GM04504 (cell line): Measurements from ENCODE around the gene COX4I2.
"Not testable (repeated sequence)": the region's sequence is repeated elsewhere in the genome, so short reads cannot be mapped to it uniquely, and the experiment has no call there.

Experiments used
- DNase-seq: peaks from one replicate; pipeline ENCODE4 v3.0.0-alpha.2; 2012; ENCODE audit warnings: low read depth

Gene COX4I2

DNA sequence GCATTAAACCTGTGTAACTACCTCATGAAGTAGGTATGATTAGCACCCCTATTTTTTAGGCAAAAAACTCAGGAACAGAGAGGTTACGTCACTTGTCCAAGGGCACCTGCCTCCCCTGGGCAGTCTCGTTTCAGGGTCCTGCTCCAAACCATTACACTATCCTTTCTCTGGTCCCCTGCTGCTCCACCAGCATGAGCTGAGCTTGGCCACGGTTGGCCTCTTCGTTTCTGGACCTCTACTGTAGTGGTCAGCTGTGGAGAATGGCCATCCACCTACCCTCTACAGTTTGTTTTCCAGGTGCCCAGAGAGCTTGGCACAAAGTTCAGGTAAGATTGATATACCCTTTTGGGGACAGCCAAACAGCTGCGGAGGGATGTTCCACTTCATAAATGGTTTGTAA, 16.8 kb downstream of the COX4I2 start:
- DNase-seq, result no peak

DNA sequence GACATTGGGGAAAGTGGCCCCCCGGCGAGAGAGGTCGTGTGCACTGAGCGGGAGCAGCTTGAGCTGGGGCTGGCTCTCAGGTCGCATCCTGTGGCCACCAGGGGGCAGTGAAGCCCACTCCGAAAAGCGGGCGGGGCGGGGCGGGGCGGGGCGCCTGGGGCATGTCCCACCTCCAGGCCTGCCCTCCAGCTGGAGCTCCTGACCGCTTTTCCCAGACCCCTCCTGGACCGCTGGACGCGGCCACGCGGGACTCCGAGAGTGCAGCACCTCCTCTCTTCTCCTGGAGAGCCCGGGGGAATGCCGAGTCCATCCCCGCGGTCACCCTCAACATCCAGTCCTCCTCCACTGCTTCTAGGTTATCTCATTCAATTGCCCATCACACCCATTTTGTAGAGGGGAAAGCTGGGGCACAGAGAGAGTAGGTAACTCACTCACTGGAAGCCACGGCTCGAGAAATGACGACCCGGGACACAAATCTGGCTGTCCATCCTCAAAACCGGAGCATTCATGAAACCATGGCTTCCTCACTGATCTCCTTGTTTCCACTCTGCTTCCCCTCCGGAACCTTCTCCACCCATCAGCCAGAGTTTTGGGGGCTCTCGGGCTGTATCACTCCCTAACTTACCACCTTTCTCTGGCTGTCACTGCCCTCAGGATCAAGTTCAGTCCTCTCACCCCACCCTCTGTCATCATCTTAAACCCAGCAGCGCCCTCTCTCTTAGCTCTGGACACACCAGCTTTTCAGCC, 24.1 kb downstream of the COX4I2 start:
- peak; percentile 48 for DNase-seq

DNA sequence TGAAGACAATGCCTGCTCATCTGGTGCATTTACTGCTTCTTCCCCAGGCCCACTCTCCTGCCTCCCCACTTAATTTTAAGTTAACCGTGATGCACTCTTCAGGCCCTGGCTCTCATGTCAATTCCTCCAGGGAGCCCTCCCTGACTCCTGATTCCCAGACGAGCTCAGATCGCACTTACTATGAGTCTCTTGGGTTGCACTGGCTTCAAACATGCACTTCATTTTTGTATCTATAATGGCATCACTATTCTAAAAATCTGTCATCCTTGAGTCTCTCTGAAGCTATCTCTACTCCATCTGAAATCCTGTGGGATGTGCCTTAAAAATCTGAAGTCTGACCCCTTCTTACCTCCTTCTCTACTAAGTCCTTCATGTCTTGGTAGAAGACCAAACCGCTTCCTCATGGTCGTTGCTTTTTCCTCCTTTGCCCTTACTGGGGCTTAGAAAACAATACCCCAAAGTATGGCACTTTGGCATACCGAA, 24.7 kb downstream of the COX4I2 start:
- DNase-seq, result peak; percentile 17

DNA sequence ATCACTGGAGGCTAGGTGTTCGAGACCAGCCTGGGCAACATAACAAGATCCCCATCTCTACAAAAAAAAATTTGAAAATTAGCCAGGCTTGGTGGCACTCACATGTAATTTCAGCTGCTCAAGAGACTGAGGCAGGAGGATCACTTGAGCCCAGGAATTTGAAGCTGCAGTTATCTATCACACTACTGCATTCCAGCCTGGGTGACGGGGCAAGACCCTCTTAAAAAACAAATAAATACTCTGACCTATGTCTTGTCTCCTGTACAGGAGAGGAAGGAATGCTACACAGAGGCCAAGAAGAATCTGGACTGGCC, 25.8 kb downstream of the COX4I2 start:
- DNase-seq, result no peak

DNA sequence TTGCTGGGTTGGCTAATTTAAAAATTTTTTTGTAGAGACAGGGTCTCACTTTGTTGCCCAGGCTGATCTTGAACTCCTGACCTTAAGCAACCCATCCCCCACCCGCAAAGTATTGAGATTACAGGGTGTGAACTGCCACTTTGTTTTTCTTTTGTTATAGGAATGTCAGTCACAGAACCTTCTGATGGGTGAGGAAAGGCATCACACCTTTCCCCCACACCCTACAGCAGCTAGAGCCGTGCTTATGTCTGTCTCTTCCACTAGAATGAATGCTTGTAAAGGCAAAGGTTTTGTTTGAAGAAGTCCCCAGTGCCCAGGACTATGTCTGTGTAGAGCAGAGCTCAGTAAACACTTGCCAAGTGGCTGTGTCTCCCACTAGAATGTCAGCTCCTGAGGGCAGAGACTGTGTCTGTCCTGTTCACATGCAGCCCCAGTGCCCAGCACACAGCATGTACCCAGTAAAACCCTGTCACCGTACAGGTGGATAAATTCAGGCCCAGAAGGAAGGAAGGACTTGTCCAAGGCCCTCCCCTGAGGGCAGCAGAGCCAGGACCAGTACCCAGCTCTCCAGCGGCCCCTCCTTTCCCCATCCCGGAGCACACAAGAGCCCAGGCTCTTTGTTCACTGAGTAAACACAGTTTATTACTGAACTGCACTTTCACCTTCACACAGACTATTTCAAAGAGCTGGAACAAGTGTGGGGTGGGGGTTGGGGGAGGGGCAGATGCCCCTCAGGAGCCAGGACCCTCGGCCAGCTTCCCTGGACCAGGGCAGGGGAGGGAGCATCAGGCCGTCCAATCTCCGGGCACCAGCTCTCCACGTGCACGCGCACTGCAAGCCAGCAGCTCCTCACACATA, 26.4 kb downstream of the COX4I2 start:
- DNase-seq, result no peak

DNA sequence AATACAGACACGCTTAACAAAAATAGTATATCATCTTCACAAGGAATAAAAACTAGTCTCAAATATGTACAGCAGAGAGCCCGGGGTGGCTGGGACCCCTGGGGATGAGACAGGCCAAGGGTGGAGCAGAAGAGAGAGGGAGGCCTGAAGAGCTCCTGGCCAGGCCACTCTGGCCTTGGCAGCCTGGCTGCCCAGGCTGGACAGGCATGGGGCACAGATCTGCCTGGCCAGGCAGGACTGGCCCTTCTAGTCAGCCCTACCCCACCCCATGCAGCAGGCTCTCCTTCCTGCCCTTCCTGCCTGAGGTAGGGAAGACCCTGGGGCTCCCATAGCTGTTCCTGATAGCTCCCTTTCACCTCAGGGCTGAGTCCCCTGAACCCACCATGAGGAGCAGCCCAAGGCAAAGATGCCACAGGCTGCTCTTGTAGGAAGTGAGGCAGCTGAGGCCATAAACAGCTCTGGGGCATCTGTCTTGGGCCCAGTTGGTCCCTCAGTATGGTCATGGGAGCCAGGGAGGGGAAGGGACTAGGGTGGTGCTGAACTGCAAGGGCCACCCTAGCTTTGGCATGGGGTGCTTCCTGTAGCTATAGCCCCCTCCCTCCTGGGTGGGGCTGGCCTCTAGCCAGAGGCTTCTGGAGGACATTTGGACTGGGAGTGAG, 27.1 kb downstream of the COX4I2 start:
- DNase-seq, result no peak

DNA sequence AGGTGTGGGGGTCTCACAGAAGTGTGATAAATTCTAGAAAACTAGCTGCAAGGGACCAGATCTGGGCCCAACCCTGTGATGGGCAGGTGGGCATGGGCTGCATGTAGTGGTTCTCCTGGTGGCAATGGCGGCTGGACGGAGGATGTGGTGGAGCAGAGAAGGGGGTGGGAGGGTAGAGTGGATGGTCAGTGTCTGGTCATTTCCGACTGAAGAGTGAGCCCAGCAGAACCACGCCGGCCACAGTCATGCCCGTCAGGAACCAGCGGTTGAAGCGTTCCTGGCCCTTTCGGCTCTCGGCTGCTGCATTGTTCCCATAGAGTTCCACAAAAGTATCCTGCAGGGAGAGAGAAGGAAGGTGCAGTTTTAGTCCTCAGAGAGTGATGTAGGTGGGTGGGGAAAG, 28.0 kb downstream of the COX4I2 start:
- no peak for DNase-seq

DNA sequence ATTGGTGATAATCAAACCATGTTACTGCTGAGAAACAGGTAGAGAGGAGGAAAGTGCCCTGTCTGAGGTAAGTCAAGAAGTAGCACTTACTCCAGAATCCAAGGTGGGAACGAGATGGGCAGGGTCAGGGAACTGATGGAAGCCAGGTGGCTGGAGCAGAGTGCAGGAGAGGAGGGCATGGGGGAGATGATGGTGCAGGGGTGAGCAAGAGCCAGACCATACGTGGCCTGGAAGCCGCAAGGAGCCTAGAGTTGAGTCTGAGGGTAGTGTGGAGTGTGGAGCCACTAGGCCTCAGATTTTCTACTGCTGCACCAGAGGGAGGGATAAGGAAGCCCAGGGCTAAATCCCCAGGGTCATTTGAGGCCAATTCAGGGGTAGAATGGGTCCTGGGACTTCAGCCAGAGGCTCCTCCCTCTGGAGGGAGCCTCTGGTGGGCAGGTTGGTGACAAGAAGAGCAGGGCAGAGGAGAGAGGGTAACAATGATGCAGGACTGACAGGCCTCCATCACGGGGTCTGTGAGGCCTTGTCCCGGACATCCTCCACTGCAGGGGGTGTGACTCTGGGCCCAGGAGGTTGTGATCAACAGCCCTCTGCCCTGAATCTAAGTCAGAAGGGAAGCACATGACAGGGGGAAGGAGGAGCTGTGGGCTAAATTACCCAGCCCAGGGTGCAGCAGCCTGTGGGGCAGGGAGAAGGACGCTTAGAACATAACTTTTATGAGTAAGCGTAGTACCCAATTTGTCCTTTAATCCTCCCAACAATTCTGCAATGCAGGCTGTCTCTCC, 28.7 kb downstream of the COX4I2 start:
- DNase-seq, result no peak

DNA sequence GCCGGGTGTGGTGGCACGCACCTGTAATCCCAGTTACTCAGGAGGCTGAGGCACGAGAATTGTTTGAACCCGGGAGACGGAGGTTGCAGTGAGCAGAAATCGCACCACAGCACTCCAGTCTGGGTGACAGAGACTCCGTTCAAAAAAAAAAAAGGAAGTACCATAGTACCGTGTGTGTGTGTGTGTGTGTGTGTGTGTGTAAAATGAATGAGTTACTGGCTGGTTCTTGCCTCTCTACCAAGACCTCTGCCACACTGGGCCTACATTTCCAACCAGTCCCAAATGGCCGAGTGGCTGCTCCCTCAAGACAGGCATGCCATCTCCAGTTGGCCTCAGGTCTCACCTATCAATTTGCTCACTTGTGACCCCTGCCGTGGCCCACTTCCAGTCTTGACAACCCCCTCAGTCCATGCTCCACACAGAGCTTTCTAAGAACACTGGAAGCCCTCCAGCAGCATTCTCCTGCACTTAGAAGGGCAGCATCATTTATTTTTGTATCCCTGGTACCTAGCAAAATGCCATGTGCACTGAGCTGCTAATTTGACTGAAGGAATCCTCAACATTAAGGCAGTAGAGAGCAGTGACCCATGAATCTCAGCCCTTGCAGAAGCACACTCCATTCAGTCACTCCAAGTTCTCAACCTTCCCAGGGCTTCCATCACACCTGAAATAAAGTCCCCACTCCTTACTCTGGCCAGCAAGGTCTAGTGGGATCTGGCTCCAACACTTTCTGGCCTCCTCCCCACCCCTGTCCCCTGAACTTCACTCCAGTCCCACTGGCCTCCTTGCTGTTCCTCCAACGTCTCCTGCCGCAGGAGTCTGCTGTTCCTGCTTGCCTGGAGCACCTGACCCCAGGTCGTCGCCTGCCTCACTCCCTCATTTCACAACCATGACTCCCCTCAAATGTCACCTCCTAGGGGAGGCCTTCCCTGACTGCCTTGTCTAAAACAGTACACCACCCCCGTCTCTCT, 29.9 kb downstream of the COX4I2 start:
- DNase-seq, result no peak

DNA sequence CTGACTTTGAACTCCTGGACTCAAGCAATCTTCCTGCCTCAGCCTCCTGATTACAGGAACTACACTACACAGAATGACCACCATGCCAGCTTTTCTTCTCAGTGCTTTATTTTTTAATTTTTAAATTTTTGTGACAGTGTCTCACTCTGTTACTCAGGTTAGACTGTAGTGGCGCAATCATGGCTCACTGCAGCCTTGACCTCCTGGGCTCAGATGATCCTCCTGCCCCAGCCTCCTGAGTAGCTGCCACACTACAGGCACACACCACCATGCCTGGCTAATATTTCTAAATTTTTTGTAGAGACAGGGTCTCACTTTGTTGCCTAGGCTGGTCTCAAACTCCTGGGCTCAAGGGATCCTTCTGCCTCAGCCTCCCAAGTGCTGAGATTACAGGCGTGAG, 31.2 kb downstream of the COX4I2 start:
- not testable (repeated sequence) for DNase-seq

DNA sequence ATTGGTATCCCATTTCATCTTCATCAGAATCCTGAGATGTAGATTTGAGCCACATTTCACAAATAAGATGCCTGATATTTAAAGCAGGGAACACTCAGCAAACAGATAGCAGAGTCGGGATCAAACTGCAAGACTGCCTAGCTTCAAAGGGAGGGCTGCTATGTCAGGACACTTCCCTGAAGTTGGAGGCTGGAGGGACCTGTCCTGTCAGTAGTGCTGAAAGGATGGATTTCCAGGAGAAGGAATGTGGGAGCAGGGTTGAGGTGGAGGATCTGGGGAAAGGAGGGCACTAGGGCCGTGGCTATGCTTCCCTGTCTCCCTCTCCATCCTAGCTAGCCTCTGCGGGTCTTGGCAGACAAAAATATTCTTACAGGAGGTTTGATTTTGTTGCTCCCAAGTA, 32.2 kb downstream of the COX4I2 start:
- DNase-seq, result no peak

DNA sequence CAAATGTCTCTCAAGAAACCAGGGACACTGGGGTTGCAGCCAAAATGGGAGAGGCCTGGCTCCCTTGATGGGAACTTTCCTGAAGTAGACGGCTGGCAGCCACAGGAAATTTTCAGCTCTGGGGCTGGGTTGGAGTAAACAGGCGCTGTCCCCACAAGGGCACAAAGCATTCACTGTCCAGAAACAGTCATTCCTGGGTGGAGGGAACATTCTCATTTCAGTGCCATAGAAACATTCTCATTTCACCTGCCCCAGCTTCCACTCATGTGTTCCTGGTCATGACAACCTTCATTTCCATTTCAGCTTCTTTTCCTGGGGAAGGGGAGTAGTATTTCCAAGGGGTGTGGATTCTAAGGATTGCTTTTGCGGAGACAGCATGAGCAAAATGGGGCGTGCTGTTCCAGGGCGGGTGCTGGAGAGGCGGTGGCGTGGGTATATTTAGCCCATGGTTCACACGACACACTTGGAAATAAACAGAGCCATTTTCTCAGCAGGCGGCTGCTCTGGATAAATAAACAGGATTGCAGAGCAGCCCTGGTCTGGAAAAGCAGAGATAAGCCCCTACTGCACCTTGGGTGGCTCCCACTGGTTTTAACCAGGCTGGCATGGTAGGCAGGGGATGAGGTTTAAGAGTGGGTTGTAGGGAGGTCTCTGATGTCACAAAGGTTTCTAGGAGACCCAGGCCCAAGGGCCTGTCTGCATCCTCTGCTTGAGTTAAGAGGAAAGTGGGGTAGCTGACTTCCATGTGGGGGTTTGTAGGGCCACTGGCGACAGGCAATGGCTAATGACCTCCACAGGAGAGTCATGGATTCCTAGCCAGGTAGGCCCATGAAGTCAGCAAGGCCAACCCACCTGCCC, 32.9 kb downstream of the COX4I2 start:
- DNase-seq, result no peak

DNA sequence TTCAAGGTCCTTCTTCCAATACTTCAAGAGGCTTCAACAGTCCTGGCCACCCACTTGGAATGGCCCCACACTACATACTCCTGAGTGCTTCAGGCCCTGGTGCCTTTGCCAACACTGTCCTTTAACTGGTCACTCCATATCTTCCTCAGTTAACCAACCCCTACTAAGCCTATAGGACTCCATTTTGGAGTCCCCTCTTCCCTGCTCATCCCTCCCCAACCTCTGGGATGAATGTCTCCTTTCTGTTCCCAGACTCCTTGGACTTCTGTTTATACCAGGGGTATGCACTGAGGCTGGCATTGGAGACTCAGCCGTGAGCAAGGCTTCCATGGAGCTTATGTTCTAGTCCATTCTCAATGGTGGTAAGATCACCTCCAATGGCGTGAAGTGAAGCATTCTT, 33.6 kb downstream of the COX4I2 start:
- DNase-seq, result no peak

DNA sequence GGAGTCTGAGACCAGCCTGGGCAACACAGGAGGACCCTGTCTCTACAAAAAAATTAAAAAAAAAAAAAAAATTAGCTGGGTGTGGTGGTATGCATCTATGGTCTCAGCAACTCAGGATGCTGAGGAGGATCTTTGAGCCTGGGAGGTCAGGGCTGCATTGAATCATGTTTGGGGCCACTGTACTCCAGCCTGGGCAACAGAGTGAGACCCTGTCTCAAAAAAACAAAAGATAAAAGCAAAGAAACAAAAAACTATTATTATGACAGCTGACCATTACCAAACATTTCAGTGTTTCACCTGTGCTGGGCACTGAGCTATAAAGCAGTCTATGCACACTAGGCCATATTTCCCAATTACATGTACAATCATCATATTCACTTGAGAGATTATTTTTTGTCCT, 35.7 kb downstream of the COX4I2 start:
- no peak for DNase-seq

DNA sequence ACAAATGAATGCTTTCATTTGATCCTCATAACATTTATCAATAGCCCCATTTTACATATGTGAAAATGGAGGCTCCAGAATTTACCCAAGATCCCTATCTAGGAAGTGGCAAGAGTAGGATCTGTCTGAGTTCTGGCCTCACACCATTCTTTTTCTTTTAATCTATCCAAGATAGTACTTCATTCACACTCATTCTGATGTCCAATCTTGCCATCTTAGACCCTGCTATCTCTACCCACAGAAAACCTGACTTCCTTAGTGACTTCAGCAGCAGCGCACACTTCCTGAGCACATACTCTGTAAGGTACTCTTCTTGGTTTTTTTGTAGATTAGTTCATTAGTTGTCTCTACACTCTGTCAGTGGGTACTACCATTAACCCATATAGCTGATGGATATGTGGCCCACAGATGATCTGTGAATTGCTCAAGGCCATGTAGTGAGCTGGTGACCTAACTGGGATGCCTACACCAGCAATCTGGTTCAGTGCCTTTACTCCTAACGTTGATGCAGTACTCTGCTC, 36.3 kb downstream of the COX4I2 start:
- no peak for DNase-seq

DNA sequence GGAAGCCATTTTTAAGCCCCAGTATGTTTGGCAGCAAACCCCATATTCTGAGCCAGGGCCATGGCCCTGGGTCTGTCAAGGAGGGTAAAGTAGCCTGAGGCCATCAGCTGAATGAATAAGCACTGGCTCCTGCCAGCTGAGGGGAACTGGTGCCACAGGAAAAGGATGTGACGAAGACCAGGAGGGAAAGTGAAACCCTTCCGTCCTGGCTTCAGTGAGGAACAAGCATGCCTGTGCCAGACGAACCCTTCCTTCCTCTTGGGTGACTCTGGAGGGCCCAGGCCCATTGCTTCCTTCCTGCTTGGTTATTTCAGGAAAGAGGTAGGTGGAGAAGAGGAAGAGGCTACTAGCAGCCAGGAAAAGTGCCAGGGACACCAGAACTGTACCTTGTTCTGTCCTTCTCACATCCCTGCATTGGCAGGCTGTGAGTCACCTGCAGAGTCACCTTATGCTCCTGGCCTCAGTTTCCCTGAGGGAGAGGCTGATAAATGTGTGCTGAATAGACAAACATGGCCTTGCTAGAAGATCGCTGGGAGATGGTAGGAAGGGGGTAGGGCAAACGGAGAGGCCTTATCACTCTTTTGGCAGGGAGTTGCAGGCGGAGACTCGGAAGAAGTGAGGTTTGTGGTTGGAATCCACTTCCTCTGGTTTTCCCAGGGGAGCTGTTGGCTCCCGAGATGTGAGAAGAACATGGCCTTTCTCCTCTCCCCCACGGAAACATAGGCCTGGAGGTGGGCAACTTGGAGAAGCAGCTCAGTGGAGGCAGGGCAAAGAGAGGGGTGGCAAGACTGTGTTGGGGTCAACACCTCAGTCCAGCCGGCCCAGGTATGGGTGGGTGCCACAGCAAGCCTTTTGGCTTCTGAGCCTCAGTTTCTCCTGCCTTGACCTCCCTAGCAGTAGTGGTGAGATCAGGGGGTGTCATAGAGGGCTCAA, 37.4 kb downstream of the COX4I2 start:
- DNase-seq, result peak; percentile 43

DNA sequence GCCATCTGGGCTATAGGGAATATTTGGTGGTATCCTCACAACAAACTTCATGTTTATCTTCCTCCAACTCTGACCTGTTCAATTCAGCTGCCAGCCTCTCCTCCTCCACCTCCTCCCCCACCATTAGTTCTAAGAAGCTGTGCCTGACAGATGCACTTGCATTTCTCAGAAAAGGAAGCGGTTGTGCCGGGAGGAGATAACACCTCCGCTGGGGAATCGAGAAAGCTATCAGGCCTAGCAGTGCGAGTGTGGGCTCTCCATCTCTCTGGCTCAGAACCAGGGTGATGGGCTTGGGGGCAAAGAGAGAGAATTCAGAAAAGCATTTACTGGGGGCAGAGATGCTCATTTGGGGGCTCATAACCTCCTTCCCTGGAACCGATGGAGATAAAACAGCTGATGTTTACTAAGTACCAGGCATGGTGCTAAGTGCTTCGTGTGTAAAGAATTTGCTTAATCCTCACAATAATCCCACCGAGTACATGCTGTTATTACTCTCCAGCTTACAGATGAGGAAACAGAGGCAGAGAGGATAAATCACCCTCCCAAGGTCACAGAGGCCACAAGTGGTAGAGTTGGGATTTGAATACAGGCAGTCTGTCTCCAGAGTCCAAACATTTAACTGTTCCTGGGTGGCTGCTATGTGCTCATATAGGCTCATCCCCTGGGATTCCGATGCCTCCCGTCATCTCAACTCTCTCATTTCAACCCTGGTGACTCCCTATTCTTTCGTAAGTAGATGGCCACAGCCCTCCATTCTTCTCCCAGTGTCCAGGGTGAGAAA, 38.3 kb downstream of the COX4I2 start:
- no peak for DNase-seq

DNA sequence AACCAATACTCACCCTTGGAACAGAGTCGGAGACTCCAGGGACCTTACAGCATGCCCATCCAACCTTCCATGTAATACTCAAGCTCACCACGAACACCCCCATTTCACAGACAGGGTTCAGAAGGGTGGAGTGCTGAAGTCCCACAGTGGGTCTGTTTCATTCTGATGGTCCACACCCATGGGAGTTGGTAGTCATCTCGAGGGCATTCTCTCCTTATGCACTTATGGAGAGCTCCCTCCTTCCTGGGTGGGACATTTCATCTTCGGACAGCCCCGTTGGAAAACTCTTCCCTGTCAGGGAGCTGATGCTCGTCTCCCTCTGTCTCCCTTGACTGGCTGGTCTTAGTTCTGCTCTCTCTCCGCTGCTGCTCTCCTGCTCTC, 38.9 kb downstream of the COX4I2 start:
- no peak for DNase-seq
